Ovary (tissue), 9 donors: Measurements from ENCODE around the gene NUDCD3. TPM values are rescaled to one million over a fixed set of nuclear protein-coding genes. Genes with fewer than 3 reads are reported as not detected.

Experiments used
- DNase-seq, 5 donors: peaks; one replicate each; pipeline ENCODE4 v3.0.0-alpha.2; 2019 to 2020
- H3K27ac ChIP-seq, 2 donors: fragments of 200-600 bp; one replicate each; pipeline versions ENCODE4 v1.5.1 to v1.8.0; 2019 to 2022
- H3K27me3 ChIP-seq: fragments of 200-600 bp; one replicate; pipeline ENCODE4 v1.8.0; 2022
- H3K36me3 ChIP-seq: fragments of 200-600 bp; sonication (generic); one replicate; pipeline ENCODE4 v1.5.1; 2019
- H3K4me1 ChIP-seq: one replicate; pipeline ENCODE4 v1.8.1; 2013; ENCODE audit warnings: mild to moderate bottlenecking, moderate library complexity; ENCODE audit not compliant: insufficient read depth
- H3K4me3 ChIP-seq: fragments of 200-600 bp; sonication (generic); one replicate; pipeline ENCODE4 v1.5.1; 2017
- H3K9me3 ChIP-seq, 2 donors: fragments of 200-600 bp in 1 of 2; sonication (generic) in 1 of 2; one replicate each; pipeline versions ENCODE4 v1.5.1 to v1.8.1; 2013 to 2019; ENCODE audit warnings: mild to moderate bottlenecking in 1 of 2, moderate library complexity in 1 of 2
- CTCF ChIP-seq, 3 donors: fragments of 450-650 bp in 2 of 3; fragments of 200-600 bp in 1 of 3; IDR thresholded peaks; one replicate each; pipeline versions ENCODE4 v1.5.1 to v1.8.0; 2016 to 2022; ENCODE audit warnings: antibody characterized with exemption in 3 of 3, mild to moderate bottlenecking in 1 of 3
- EP300 ChIP-seq: sonication (generic); formaldehyde crosslinking; IDR thresholded peaks from one replicate; pipeline ENCODE4 v1.6.1; 2017; ENCODE audit warnings: antibody characterized with exemption
- POLR2A ChIP-seq: fragments of 450-650 bp; IDR thresholded peaks from one replicate; pipeline ENCODE4 v1.6.1; 2017; ENCODE audit warnings: antibody characterized with exemption, mild to moderate bottlenecking, moderate library complexity
- WGBS, 3 donors: extraction: QIAGEN DNeasy Blood & Tissue Kit in 1 of 3; methylation state at CpG; one replicate each; pipeline versions ENCODE4 v1.1.5 to v1.1.7; 2013 to 2017; 5-methylcytosine and 5-hydroxymethylcytosine counted together
- intact Hi-C, 4 donors: fragments of 100-400 bp; cut with DNase I; formaldehyde crosslinking; loops; one replicate each; pipeline versions ENCODE4 v1.11.0 to v1.15.1; 2022 to 2023
- polyA plus RNA-seq, 2 donors: library from polyadenylated mRNA; stranded (reverse); fragments of 200-250 nt in 1 of 2; fragments of 350-450 nt in 1 of 2; fragmentation: Illumina TruSeq in 1 of 2; extraction: RNeasy Lipid Tissue Mini Kit (QIAGEN cat#74804) in 1 of 2; gene quantifications; one replicate each; pipeline ENCODE4 v1.2.3, GENCODE V29; 2013 to 2014
- total RNA-seq, 7 donors: library from RNA; depleted of rRNA in 2 of 7; stranded (reverse); fragments of >200 nt in 2 of 7; fragmentation: NEBNext Ultra II Directional in 3 of 7; extraction: Animal tissue kit (Norgen Biotek cat#: 25700) in 3 of 7; gene quantifications; one replicate each; pipeline versions ENCODE4 v1.1.0 to v1.2.4, GENCODE V29; 2016 to 2023
- donor health status: DM: no; HTN: no; CAD: no; lungs with moderate emphysema.
- donor health status: DM: no; HTN: no; CAD: no.
- donor health status: Bipolar disorder and iron deficiency.
- donor health status: DM: yes; HTN: yes; CAD: no.
- donor health status: DM: no; HTN: no; CAD: no.
- donor health status: DM: yes; HTN: yes; CAD: no.

NUDCD3 gene
- total and polyA plus RNA-seq, 9 donors, result 32.1 to 117 (median 102) TPM

GRCh38 chr7:44519546-44519945 lies 29.1 kb upstream of the NUDCD3 start:
- H3K4me3 ChIP-seq, result no peak overlapping the region
- H3K27me3 ChIP-seq, result no peaks in the 10 kb centered on the region
- H3K27ac ChIP-seq, result no peak overlapping the region
- H3K36me3 ChIP-seq, result no peaks in the 10 kb centered on the region
- TF ChIP-seq CTCF (IDR thresholded peaks at IDR 0.05) (no peak), EP300 (no peak), POLR2A (no peak)
- H3K4me1 ChIP-seq, result no peaks in the 10 kb centered on the region
- 58 to 66% (median 61%) methylated on average over 7 of the region's 7 CpGs for WGBS, 3 donors
- no peaks in the 10 kb centered on the region for H3K9me3 ChIP-seq
- intact Hi-C loops, result no loop called here
- no peak for DNase-seq

GRCh38 chr7:44518761-44519160 lies 28.3 kb upstream of the NUDCD3 start:
- no peaks in the 10 kb centered on the region for H3K27me3 ChIP-seq
- no peak overlapping the region for H3K27ac ChIP-seq
- no peaks in the 10 kb centered on the region for H3K9me3 ChIP-seq
- H3K4me1 ChIP-seq, result no peaks in the 10 kb centered on the region
- DNase-seq, result no peak
- 68 to 78% (median 72%) methylated on average over 3 of the region's 3 CpGs for WGBS, 3 donors
- TF ChIP-seq EP300, result no peak
- TF ChIP-seq CTCF (IDR thresholded peaks at IDR 0.05), result no peak
- no peak for TF ChIP-seq POLR2A
- no peak overlapping the region for H3K4me3 ChIP-seq
- intact Hi-C loops, result no loop called here
- H3K36me3 ChIP-seq, result no peaks in the 10 kb centered on the region

- H3K36me3 ChIP-seq, result no peaks in the 10 kb centered on the region
- intact Hi-C loops, result no loop called here
- TF ChIP-seq POLR2A (no peak), EP300 (no peak), CTCF (IDR thresholded peaks at IDR 0.05) (no peak)
- H3K27ac ChIP-seq, result no peak overlapping the region
- H3K9me3 ChIP-seq, result no peaks in the 10 kb centered on the region
- H3K4me3 ChIP-seq, result no peak overlapping the region
- no peak for DNase-seq
- no peaks in the 10 kb centered on the region for H3K27me3 ChIP-seq
- WGBS, 3 donors, result 87 to 91% (median 91%) methylated on average over 8 of the region's 8 CpGs
- no peaks in the 10 kb centered on the region for H3K4me1 ChIP-seq
Observed at GRCh38 chr7:44517175-44517574, 26.7 kb upstream of the NUDCD3 start.

GRCh38 chr7:44515590-44516268 lies 25.3 kb upstream of the NUDCD3 start:
- TF ChIP-seq EP300 (no peak), POLR2A (no peak), CTCF (IDR thresholded peaks at IDR 0.05) (no peak)
- Histone ChIP-seq H3K27ac (no peak overlapping the region), H3K4me1 (no peaks in the 10 kb centered on the region), H3K9me3 (no peaks in the 10 kb centered on the region), H3K4me3 (no peak overlapping the region), H3K27me3 (no peaks in the 10 kb centered on the region), H3K36me3 (no peaks in the 10 kb centered on the region)
- intact Hi-C loops, result no loop called here
- 83 to 85% (median 84%) methylated on average over 10 of the region's 10 CpGs for WGBS, 3 donors
- no peak for DNase-seq
